ENCODE results near the gene EDN3. TPM values are rescaled to one million over a fixed set of nuclear protein-coding genes. Genes with fewer than 3 reads are reported as not detected.
"Not testable (repeated sequence)": the region's sequence is repeated elsewhere in the genome, so short reads cannot be mapped to it uniquely, and the experiment has no call there.

Gene EDN3
- total RNA-seq, 1 donor from 2014 or later, result not detected

GRCh38 chr20:59354460-59354859 lies 54.0 kb downstream of the EDN3 start:
- intact Hi-C loops (cut with DNase I), result no loop called here
- no peak for ATAC-seq (ENCODE audit: poor library complexity)
- DNase-seq, result no peak

GRCh38 chr20:59355242-59355641 lies 54.8 kb downstream of the EDN3 start:
- intact Hi-C loops (cut with DNase I), result no loop called here
- no peak for ATAC-seq (ENCODE audit: poor library complexity)
- DNase-seq, result no peak

- intact Hi-C loops (cut with DNase I), result no loop called here
- DNase-seq, result no peak
- ATAC-seq (ENCODE audit: poor library complexity), result no peak
Observed at GRCh38 chr20:59356662-59357165, 56.3 kb downstream of the EDN3 start.

- intact Hi-C loops (cut with DNase I); ATAC-seq (ENCODE audit: poor library complexity); DNase-seq: not testable (repeated sequence)
Observed at GRCh38 chr20:59358793-59359192, 58.4 kb downstream of the EDN3 start.

GRCh38 chr20:59359906-59360725 lies 59.7 kb downstream of the EDN3 start:
- intact Hi-C loops (cut with DNase I), result no loop called here
- DNase-seq (no peak), ATAC-seq (ENCODE audit: poor library complexity) (no peak)

GRCh38 chr20:59360934-59361333 lies 60.5 kb downstream of the EDN3 start:
- DNase-seq (no peak), ATAC-seq (ENCODE audit: poor library complexity) (no peak)
- intact Hi-C loops (cut with DNase I), result no loop called here

GRCh38 chr20:59361411-59361810 lies 61.0 kb downstream of the EDN3 start:
- no peak for DNase-seq
- ATAC-seq (ENCODE audit: poor library complexity), result no peak
- intact Hi-C loops (cut with DNase I), result no loop called here

GRCh38 chr20:59363101-59363500 lies 62.7 kb downstream of the EDN3 start:
- intact Hi-C loops (cut with DNase I), result no loop called here
- DNase-seq, result no peak

GRCh38 chr20:59364611-59365010 lies 64.2 kb downstream of the EDN3 start:
- no peak for ATAC-seq (ENCODE audit: poor library complexity)
- no peak for DNase-seq
- intact Hi-C loops (cut with DNase I), result no loop called here

More at GRCh38 chr20:59363101-59363500, 62.7 kb downstream of the EDN3 start:
- no peak for ATAC-seq (ENCODE audit: poor library complexity)

- DNase-seq, result no peak
- no peak for ATAC-seq (ENCODE audit: poor library complexity)
- intact Hi-C loops (cut with DNase I), result no loop called here
Observed at GRCh38 chr20:59365611-59366285, 65.3 kb downstream of the EDN3 start.

- ATAC-seq (ENCODE audit: poor library complexity) (no peak), DNase-seq (no peak)
- intact Hi-C loops (cut with DNase I), result no loop called here
Observed at GRCh38 chr20:59371431-59371830, 71.0 kb downstream of the EDN3 start.

GRCh38 chr20:59374261-59374660 lies 73.8 kb downstream of the EDN3 start:
- ATAC-seq (ENCODE audit: poor library complexity) (no peak), DNase-seq (no peak)
- intact Hi-C loops (cut with DNase I), result no loop called here

- intact Hi-C loops (cut with DNase I), result no loop called here
- ATAC-seq (ENCODE audit: poor library complexity), result no peak
- DNase-seq, result no peak
Observed at GRCh38 chr20:59375541-59375940, 75.1 kb downstream of the EDN3 start.

Other genes starting within 250 kb of the EDN3 start
- gene ZNF831, start 136.8 kb upstream of the EDN3 start, total RNA-seq, result 0.08 TPM